ENCODE results near the gene CELA2A. TPM values are rescaled to one million over a fixed set of nuclear protein-coding genes. Genes with fewer than 3 reads are reported as not detected.
"Not testable (repeated sequence)": the region's sequence is repeated elsewhere in the genome, so short reads cannot be mapped to it uniquely, and the experiment has no call there.

The CELA2A gene
- total and polyA plus RNA-seq, 8 donors: 0.34 to 0.53 (median 0.49) TPM; not detected in 5

DNA sequence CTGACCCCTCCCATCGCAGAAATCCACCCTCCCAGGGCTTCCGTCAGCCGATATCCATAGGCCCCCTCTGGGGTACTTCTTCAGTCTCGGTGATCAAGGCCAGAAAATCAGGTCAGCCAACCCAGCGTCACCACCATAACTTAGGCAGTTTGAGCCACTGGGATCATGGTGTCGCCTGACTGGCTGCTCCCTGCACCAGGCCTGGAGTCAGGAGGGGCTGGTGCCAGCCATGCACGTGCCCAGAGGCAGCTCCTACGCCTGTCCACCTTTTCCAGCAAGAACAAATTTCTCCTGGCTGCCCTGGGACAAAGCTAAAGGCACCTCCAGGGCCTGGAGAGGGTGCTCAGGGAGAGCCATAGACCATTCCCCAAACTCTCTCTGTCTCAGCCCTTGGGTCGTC is 23.1 kb upstream of the CELA2A start:
- Histone ChIP-seq H3K4me3 (no peak overlapping the region), H3K9me3 (no peaks in the 10 kb centered on the region), H3K36me3 (peaks cover 0 to 34% of the 10 kb centered on the region in 2 donors), H3K27ac (no peak overlapping the region), H3K27me3 (no peaks in the 10 kb centered on the region), H3K4me1 (peaks cover 0 to 34% of the 10 kb centered on the region in 2 donors)
- DNase-seq (no peak), ATAC-seq (no peak)
- intact Hi-C loops (cut with DNase I): loop anchor here in 1 of 2 donors (5.0 kb wide), 1 partner anchor 106 kb away; no protein-coding TSS in a partner anchor
- TF ChIP-seq, protein P1, sequence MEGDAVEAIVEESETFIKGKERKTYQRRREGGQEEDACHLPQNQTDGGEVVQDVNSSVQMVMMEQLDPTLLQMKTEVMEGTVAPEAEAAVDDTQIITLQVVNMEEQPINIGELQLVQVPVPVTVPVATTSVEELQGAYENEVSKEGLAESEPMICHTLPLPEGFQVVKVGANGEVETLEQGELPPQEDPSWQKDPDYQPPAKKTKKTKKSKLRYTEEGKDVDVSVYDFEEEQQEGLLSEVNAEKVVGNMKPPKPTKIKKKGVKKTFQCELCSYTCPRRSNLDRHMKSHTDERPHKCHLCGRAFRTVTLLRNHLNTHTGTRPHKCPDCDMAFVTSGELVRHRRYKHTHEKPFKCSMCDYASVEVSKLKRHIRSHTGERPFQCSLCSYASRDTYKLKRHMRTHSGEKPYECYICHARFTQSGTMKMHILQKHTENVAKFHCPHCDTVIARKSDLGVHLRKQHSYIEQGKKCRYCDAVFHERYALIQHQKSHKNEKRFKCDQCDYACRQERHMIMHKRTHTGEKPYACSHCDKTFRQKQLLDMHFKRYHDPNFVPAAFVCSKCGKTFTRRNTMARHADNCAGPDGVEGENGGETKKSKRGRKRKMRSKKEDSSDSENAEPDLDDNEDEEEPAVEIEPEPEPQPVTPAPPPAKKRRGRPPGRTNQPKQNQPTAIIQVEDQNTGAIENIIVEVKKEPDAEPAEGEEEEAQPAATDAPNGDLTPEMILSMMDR (IDR thresholded peaks at IDR 0.05): no peak

DNA sequence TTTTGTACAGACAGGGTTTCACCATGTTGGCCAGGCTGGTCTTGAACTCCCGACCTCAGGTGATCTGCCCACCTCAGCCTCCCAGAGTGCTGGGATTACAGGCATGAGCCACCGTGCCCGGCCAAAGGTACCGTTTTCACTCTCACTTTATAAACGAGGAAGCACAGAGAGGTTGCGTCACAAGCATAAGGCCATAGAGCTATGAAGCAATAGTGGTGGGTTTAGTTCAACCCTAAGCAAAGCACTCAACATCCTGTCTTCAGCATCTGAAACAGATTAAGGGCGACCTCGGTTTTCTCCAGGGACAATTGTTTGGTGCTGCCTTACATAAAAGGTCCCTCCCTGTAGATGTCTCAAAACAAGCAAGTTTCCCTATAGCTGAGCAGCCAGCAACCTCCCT is 21.8 kb upstream of the CELA2A start:
- intact Hi-C loops (cut with DNase I): loop anchor here in 1 of 2 donors (5.0 kb wide), 1 partner anchor 107 kb away; no protein-coding TSS in a partner anchor
- not testable (repeated sequence) for DNase-seq

DNA sequence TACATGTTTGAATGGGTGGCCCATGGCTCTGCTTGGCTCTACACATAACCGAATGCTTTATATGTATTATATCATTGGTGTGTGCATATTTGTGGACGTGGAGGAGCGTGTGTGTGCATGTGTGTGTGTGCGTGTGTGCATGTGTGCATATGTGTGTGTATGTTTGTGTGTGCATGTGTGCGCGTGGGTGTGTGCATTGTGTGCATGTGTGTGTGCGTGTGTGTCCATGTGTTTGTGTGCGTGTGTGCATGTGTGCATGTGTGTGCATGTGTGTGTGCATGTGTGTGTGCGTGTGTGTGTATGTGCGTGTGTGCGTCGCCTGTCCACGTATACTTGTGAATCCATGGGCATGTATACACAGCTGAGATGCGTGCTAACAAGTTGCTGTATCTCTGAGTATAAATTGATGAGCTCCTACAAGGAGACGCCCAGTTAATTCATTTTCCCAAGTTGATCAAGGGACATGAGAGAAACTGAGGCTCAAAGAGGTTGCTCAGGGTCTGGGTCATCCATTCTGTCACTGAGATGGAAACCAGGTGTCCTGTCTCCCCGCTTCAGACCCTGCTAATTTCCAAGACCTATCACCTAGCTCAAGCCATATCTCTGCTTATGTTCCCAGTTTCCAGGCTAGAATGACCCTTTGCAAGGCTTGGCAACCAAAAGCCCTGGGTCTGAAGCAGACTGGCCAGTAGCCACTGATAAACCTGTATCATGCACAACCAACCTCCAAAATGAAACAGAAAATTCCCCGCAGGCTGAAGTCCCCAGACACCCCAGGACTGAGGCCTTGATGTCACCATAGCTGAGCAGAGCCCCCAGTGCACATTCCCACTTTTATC is 21.1 kb upstream of the CELA2A start:
- Histone ChIP-seq H3K9me3 (no peaks in the 10 kb centered on the region), H3K36me3 (peaks cover 0 to 14% of the 10 kb centered on the region in 2 donors), H3K4me1 (peaks cover 0 to 19% of the 10 kb centered on the region in 2 donors), H3K27ac (no peak overlapping the region), H3K4me3 (no peak overlapping the region), H3K27me3 (no peaks in the 10 kb centered on the region)
- DNase-seq (no peak), ATAC-seq (no peak)
- TF ChIP-seq, protein P1 (IDR thresholded peaks at IDR 0.05): no peak
- intact Hi-C loops (cut with DNase I): no loop called here

More for the DNA sequence above, 21.8 kb upstream of the CELA2A start:
- not testable (repeated sequence) for H3K27me3 ChIP-seq, H3K4me3 ChIP-seq, H3K9me3 ChIP-seq
- H3K4me1 ChIP-seq: peaks cover 0 to 21% of the 10 kb centered on the region in 2 donors
- peak overlapping the region in 1 of 2 donors; percentile 23 for H3K27ac ChIP-seq
- peaks cover 0 to 21% of the 10 kb centered on the region in 2 donors for H3K36me3 ChIP-seq
- ATAC-seq: peak; percentile 29

DNA sequence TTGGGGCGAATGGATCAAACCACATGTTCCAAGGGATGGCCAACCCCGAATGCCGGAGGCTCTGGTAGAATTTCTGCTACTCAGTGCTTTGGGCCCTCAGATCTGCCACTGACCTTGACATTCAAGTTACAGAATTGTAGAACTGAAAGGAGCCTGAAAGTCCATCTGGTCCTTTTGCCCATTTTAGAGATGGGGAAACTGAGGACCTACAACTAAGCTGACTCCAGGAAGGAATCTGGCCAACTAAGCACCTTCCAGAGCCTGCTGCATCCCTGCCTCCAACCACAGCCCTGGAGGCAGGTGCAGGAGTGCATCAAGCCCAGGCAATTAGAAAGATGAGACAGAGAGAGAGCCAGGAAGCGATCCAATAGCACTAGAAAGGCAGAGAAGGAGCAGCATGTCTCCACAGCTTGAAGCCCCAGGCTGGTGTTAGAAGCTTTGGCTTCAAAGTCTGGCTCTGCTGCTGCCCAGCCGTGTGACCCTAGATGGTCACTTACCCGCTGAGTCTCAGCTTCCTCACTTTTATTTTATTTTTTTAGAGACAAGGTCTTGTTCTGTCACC is 19.6 kb upstream of the CELA2A start:
- Histone ChIP-seq H3K27ac (no peak overlapping the region), H3K36me3 (no peaks in the 10 kb centered on the region), H3K9me3 (no peaks in the 10 kb centered on the region), H3K4me3 (no peak overlapping the region), H3K4me1 (peaks cover 0 to 9% of the 10 kb centered on the region in 2 donors), H3K27me3 (no peaks in the 10 kb centered on the region)
- DNase-seq: peak in 1 of 4 donors; percentile 24
- ATAC-seq: no peak
- intact Hi-C loops (cut with DNase I): no loop called here
- TF ChIP-seq, protein P1 (IDR thresholded peaks at IDR 0.05): no peak

DNA sequence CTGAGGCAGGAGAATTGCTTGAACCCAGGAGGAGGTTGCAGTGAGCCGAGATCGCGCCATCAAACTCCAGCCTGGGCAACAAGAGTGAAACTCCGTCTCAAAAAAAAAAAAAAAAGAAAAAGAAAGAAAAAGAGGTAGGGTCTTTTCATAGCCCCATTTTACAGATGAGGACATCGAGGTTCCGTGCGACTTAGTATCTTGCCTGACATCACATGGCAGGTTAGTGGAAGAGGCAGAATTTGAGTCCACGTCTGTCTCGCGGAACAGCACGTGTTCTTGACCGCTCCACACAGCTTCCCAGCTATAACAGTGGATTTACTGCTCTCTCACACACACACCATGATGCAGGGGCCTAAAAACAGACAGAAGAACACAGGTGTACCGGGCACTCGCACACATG is 17.2 kb upstream of the CELA2A start:
- no peaks in the 10 kb centered on the region for H3K9me3 ChIP-seq
- ATAC-seq (no peak), DNase-seq (no peak)
- H3K4me1 ChIP-seq: peaks cover 0 to 4% of the 10 kb centered on the region in 2 donors
- H3K36me3 ChIP-seq: no peaks in the 10 kb centered on the region
- no peak overlapping the region for H3K27ac ChIP-seq
- intact Hi-C loops (cut with DNase I): no loop called here
- TF ChIP-seq, protein P1 (IDR thresholded peaks at IDR 0.05): no peak
- no peak overlapping the region for H3K4me3 ChIP-seq
- no peaks in the 10 kb centered on the region for H3K27me3 ChIP-seq

Data from left lung (tissue), 10 donors.